GM12878 (cell line): ENCODE measurements around the gene SERHL2. TPM values are rescaled to one million over a fixed set of nuclear protein-coding genes. Genes with fewer than 3 reads are reported as not detected.

Experiments
- ATAC-seq: fragments of 200-7000 bp; cut with Tn5 transposase; 3 replicates; pipeline ENCODE4 v1.9.1; 2020; ENCODE audit warnings: mild to moderate bottlenecking, moderate library complexity
- BruUV-seq: library from RNA; stranded (reverse); fragments of 400-500 nt; replicated peaks from 2 replicates; lab custom pipeline; 2021; lab: Mats Ljungman, UMichigan
- CTCF ChIA-PET: fragments of 300-600 bp; sonication (Branson Sonifier 250); formaldehyde crosslinking; extraction: SDS; loops from one replicate; lab custom pipeline; 2021; ENCODE audit warnings: inconsistent platforms; lab: Yijun Ruan, JAX
- POLR2A ChIA-PET: fragments of 350-600 bp; formaldehyde crosslinking; extraction: SDS; loops from one replicate; lab custom pipeline; 2021; ENCODE audit warnings: inconsistent platforms; lab: Charles Lee
- RAD21 ChIA-PET: fragments of 300-600 bp; sonication (Branson Sonifier 250); formaldehyde crosslinking; loops from one replicate; lab custom pipeline; 2023; ENCODE audit warnings: antibody characterized with exemption; ENCODE audit not compliant: unreplicated experiment; lab: Charles Lee
- SMC1A ChIA-PET: fragments of 300-600 bp; sonication (Branson Sonifier 250); formaldehyde crosslinking; loops from one replicate; lab custom pipeline; 2023; ENCODE audit not compliant: unreplicated experiment, uncharacterized antibody; lab: Charles Lee
- DNase-seq: peaks from one replicate; pipeline ENCODE4 v3.0.0-alpha.2; 2011; ENCODE audit warnings: low read depth, low spot score
- FAIRE-seq: peaks from 3 replicates; lab custom pipeline; 2011; peaks lifted over from hg19 to GRCh38; lab: Jason Lieb, UNC
- H2AFZ ChIP-seq: 2 replicates; pipeline ENCODE4 v1.6.0; 2011; ENCODE audit warnings: low read depth, low read length, control low read depth; ENCODE audit not compliant: control insufficient read depth
- H3K27ac ChIP-seq: 2 replicates; pipeline ENCODE4 v1.5.1; 2011; ENCODE audit warnings: control low read depth; ENCODE audit not compliant: control insufficient read depth, insufficient read depth
- H3K27me3 ChIP-seq, 2 experiments: replicated peaks in 1 of 2; 2 replicates each; pipeline versions ENCODE4 v1.6.0 to v1.6.1; 2011; ENCODE audit warnings: low read length in 1 of 2; ENCODE audit not compliant: control insufficient read depth in 2 of 2, insufficient read depth in 2 of 2
- H3K36me3 ChIP-seq, 2 experiments: 2 replicates each; pipeline ENCODE4 v1.5.1; 2011; ENCODE audit warnings: low read length in 1 of 2; ENCODE audit not compliant: control insufficient read depth in 2 of 2, insufficient read depth in 2 of 2
- H3K4me1 ChIP-seq: 2 replicates; pipeline ENCODE4 v1.6.1; 2011; ENCODE audit warnings: mild to moderate bottlenecking, low read length, moderate library complexity, mixed read lengths; ENCODE audit not compliant: control insufficient read depth, insufficient read depth
- H3K4me2 ChIP-seq: 2 replicates; pipeline ENCODE4 v1.6.0; 2011; ENCODE audit warnings: control low read depth; ENCODE audit not compliant: control insufficient read depth, insufficient read depth
- H3K4me3 ChIP-seq: fragments of 200-600 bp; sonication (generic); 2 replicates; pipeline ENCODE4 v1.5.1; 2016
- H3K79me2 ChIP-seq: 2 replicates; pipeline ENCODE4 v1.6.0; 2011; ENCODE audit warnings: low read length; ENCODE audit not compliant: control insufficient read depth, insufficient read depth
- H3K9ac ChIP-seq: 2 replicates; pipeline ENCODE4 v1.8.0; 2011; ENCODE audit warnings: low read length, control low read depth, mixed read lengths; ENCODE audit not compliant: control insufficient read depth, insufficient read depth
- H3K9me3 ChIP-seq: replicated peaks from 3 replicates; pipeline ENCODE4 v1.5.1; 2011; ENCODE audit warnings: mild to moderate bottlenecking, low read length; ENCODE audit not compliant: control insufficient read depth, insufficient read depth
- H4K20me1 ChIP-seq: 2 replicates; pipeline ENCODE4 v1.6.0; 2011; ENCODE audit not compliant: control insufficient read depth, insufficient read depth
- BHLHE40 ChIP-seq, 2 experiments: fragments of 450-650 bp in 1 of 2; IDR thresholded peaks; 2 replicates each; pipeline ENCODE4 v1.6.1; 2011 to 2017; ENCODE audit warnings: low read depth in 2 of 2, borderline replicate concordance in 1 of 2, improper control_type of control experiment in 1 of 2, low read length in 1 of 2, mild to moderate bottlenecking in 1 of 2
- BMI1 ChIP-seq: fragments of 450-650 bp; IDR thresholded peaks from 2 replicates; pipeline ENCODE4 v1.6.1; 2016; ENCODE audit warnings: mild to moderate bottlenecking, moderate library complexity, borderline replicate concordance
- ESRRA ChIP-seq: IDR thresholded peaks from 2 replicates; pipeline ENCODE4 v1.6.1; 2012; ENCODE audit warnings: mild to moderate bottlenecking, low read length, improper control_type of control experiment
- PAX8 ChIP-seq: fragments of 450-650 bp; IDR thresholded peaks from 2 replicates; pipeline ENCODE4 v1.6.1; 2017; ENCODE audit warnings: mild to moderate bottlenecking, moderate library complexity
- RAD51 ChIP-seq: fragments of 450-650 bp; IDR thresholded peaks from 2 replicates; pipeline ENCODE4 v1.6.1; 2016; ENCODE audit warnings: moderate library complexity, mild to moderate bottlenecking, inconsistent platforms
- RCOR1 ChIP-seq: conservative IDR thresholded peaks from 2 replicates; pipeline ENCODE4 v1.6.1; 2012; ENCODE audit warnings: low read depth, low read length, improper control_type of control experiment
- RELB ChIP-seq: fragments of 450-650 bp; IDR thresholded peaks from 2 replicates; pipeline ENCODE4 v1.6.1; 2017; ENCODE audit warnings: low read depth, mild to moderate bottlenecking, moderate library complexity
- SKIL ChIP-seq: fragments of 450-650 bp; IDR thresholded peaks from 2 replicates; pipeline ENCODE4 v1.6.1; 2017; ENCODE audit warnings: mild to moderate bottlenecking, low read depth, inconsistent platforms; ENCODE audit not compliant: poor library complexity, severe bottlenecking
- ZBTB40 ChIP-seq: fragments of 450-650 bp; IDR thresholded peaks from 2 replicates; pipeline ENCODE4 v1.6.1; 2016; ENCODE audit warnings: mild to moderate bottlenecking, moderate library complexity, borderline replicate concordance
- WGBS: methylation state at CpG from one replicate; pipeline ENCODE4 v1.1.6; 2016; ENCODE audit warnings: low lambda C conversion rate; ENCODE audit not compliant: insufficient replicate concordance, insufficient coverage; ENCODE audit errors: missing lambda C conversion rate; 5-methylcytosine and 5-hydroxymethylcytosine counted together
- in situ Hi-C: fragments of 300-500 bp; cut with MboI; formaldehyde crosslinking; loops from 9 replicates; pipeline ENCODE4 v1.14.3; 2018; ENCODE audit warnings: mixed read lengths
- intact Hi-C: fragments of 100-400 bp; cut with micrococcal nuclease; formaldehyde crosslinking; loops from one replicate; pipeline ENCODE4 v1.14.2; 2022; ENCODE audit not compliant: unreplicated experiment
- polyA plus RNA-seq, 11 experiments: library from polyadenylated mRNA; depleted of rRNA in 4 of 11; unstranded in 6 of 11; stranded (reverse) in 5 of 11; fragments of >200 nt; fragmentation: Nextera tagmentation in 4 of 11; fragmentation: Illumina TruSeq in 1 of 11; extraction: Ambion mirVana in 4 of 11; extraction: Trizol in 1 of 11; gene quantifications; 1 replicate in 1 of 11; 2 replicates in 10 of 11; pipeline versions ENCODE4 v1.2.1 to v1.2.3, GENCODE V29; 2011 to 2016; ENCODE audit warnings: inconsistent platforms in 2 of 11, missing spikeins in 2 of 11, low read depth in 1 of 11
- total RNA-seq, 4 experiments: library from RNA; depleted of rRNA in 3 of 4; stranded (reverse); fragments of >200 nt in 3 of 4; fragmentation: Illumina TruSeq in 1 of 4; extraction: Trizol in 1 of 4; gene quantifications; 2 replicates each; pipeline versions ENCODE4 v1.2.1 to v1.2.3, GENCODE V29; 2013 to 2021
- TF ChIP-seq, protein P1 (sequence below): fragments of 450-650 bp; IDR thresholded peaks from 2 replicates; pipeline ENCODE4 v1.6.1; 2016; ENCODE audit warnings: mild to moderate bottlenecking
- TF ChIP-seq, protein P2 (sequence below): fragments of 450-650 bp; IDR thresholded peaks from 2 replicates; pipeline ENCODE4 v1.6.1; 2017; ENCODE audit warnings: mild to moderate bottlenecking

SERHL2 gene
- total and polyA plus RNA-seq, 10 of the 15 experiments (the other 5 are each of a cell fraction or from before 2014, with no cell fraction given) = 0.63 to 2.0 (median 1.2) TPM

DNA sequence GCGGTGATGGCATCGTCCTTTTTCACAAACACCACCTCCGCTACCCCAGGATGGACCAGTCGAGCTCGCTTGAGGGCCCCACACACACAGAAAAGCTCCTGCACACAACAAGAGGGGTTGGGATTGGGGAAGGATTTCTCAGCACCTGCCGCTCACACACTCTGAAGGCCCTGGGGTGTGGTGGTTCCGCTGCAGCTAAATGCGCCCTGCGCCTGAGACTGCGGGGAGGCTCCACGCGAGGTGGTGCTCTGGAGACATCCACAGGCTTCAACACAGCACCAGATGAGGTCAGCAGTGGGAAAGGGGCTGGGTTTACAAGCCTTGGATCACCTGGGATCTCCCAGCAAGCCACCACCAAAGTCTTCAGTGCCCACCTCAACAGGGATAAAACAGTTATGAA is 38.2 kb downstream of the SERHL2 start (continued):
- TF ChIP-seq RELB = no peak
- no peak for TF ChIP-seq BHLHE40 (IDR thresholded peaks at IDR 0.05; ENCODE audit: borderline replicate concordance in 1 of 2, low read depth in 2 of 2, low read length in 1 of 2)

DNA sequence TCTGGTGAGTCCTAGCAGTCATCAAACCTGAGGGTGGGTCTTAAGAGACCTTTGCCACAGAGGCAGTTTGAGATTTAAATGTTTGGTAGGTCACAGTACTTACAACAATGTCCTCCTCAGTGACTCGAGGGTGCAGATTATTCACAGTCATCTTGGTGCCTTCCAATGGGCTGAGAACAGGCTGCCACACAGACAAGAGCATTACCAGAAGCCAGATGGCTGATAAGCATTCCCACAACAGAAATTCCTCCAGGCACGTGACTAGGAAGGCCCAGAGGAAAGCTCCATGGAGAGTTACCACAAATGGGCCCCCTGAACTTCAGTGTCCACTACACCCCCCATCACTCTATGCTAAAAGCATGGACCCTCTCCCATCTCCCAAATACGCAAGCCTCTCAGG is 41.7 kb downstream of the SERHL2 start:
- no peak for FAIRE-seq
- ChIA-PET SMC1A (interaction anchor here (0.8 kb wide), 1 partner anchor 12 kb away, joined by 3 read pairs; no protein-coding TSS in a partner anchor), RAD21 (no interaction called here), CTCF (no interaction called here), POLR2A (no interaction called here)
- Histone ChIP-seq H2AFZ (no peak overlapping the region), H3K4me2 (no peak overlapping the region), H4K20me1 (no peaks in the 10 kb centered on the region), H3K4me1 (no peaks in the 10 kb centered on the region), H3K27me3 (no peaks in the 10 kb centered on the region), H3K36me3 (peaks cover 37 to 48% of the 10 kb centered on the region in 2 experiments), H3K4me3 (no peak overlapping the region), H3K79me2 (no peaks in the 10 kb centered on the region), H3K9ac (no peak overlapping the region), H3K9me3 (no peaks in the 10 kb centered on the region), H3K27ac (no peak overlapping the region)
- intact Hi-C loops (no loop called here), in situ Hi-C loops (no loop called here)
- WGBS = 73% methylated on average over 3 of the region's 3 CpGs
- ATAC-seq = no peak
- no peak for DNase-seq
- BruUV-seq = no TSS peak
- TF ChIP-seq RCOR1 (no peak), ZBTB40 (no peak), PAX8 (no peak), SKIL (no peak), BMI1 (no peak), ESRRA (no peak), RAD51 (no peak)
- TF ChIP-seq, protein P1, sequence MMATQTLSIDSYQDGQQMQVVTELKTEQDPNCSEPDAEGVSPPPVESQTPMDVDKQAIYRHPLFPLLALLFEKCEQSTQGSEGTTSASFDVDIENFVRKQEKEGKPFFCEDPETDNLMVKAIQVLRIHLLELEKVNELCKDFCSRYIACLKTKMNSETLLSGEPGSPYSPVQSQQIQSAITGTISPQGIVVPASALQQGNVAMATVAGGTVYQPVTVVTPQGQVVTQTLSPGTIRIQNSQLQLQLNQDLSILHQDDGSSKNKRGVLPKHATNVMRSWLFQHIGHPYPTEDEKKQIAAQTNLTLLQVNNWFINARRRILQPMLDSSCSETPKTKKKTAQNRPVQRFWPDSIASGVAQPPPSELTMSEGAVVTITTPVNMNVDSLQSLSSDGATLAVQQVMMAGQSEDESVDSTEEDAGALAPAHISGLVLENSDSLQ = no peak
- TF ChIP-seq, protein P2, sequence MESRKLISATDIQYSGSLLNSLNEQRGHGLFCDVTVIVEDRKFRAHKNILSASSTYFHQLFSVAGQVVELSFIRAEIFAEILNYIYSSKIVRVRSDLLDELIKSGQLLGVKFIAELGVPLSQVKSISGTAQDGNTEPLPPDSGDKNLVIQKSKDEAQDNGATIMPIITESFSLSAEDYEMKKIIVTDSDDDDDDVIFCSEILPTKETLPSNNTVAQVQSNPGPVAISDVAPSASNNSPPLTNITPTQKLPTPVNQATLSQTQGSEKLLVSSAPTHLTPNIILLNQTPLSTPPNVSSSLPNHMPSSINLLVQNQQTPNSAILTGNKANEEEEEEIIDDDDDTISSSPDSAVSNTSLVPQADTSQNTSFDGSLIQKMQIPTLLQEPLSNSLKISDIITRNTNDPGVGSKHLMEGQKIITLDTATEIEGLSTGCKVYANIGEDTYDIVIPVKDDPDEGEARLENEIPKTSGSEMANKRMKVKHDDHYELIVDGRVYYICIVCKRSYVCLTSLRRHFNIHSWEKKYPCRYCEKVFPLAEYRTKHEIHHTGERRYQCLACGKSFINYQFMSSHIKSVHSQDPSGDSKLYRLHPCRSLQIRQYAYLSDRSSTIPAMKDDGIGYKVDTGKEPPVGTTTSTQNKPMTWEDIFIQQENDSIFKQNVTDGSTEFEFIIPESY = no peak
